K562 (cell line): Measurements from ENCODE around the gene SLIT1. TPM values are rescaled to one million over a fixed set of nuclear protein-coding genes. Genes with fewer than 3 reads are reported as not detected.

Experiments used
- ATAC-seq: fragments of 200-7000 bp; cut with Tn5 transposase; 3 replicates; pipeline ENCODE4 v1.9.1; 2020; ENCODE audit warnings: moderate library complexity
- BruUV-seq: library from RNA; stranded (reverse); fragments of 400-500 nt; replicated peaks from 2 replicates; lab custom pipeline; 2021; lab: Mats Ljungman, UMichigan
- CTCF ChIA-PET: fragments of 300-600 bp; formaldehyde crosslinking; extraction: SDS; loops from one replicate; lab custom pipeline; 2021; ENCODE audit warnings: low intra/inter-chr PET ratio; lab: Yijun Ruan, JAX
- POLR2A ChIA-PET: fragments of 300-600, 350-650 bp; sonication (Branson Sonifier 250); formaldehyde crosslinking; extraction: SDS; loops from one replicate; lab custom pipeline; 2021; ENCODE audit warnings: antibody characterized with exemption, inconsistent platforms; lab: Yijun Ruan, JAX
- DNase-seq, 4 experiments: peaks; one replicate each; pipeline versions ENCODE4 v3.0.0 to v3.0.0-alpha.2; 2011 to 2018; ENCODE audit warnings: low spot score in 3 of 4, mixed read lengths in 3 of 4; ENCODE audit errors: extremely low read depth in 1 of 4
- FAIRE-seq: peaks from 2 replicates; lab custom pipeline; 2011; peaks lifted over from hg19 to GRCh38; lab: Jason Lieb, UNC
- H2AFZ ChIP-seq: 2 replicates; pipeline ENCODE4 v1.6.0; 2011; ENCODE audit warnings: low read depth, low read length, control low read depth, inconsistent platforms
- H3K27ac ChIP-seq: fragments of 200-600 bp; 3 replicates; pipeline ENCODE4 v1.8.0; 2011; ENCODE audit warnings: low read depth, mild to moderate bottlenecking, control low read depth, inconsistent platforms, low read length, moderate library complexity, mixed read lengths; ENCODE audit errors: extremely low read depth
- H3K27me3 ChIP-seq, 2 experiments: fragments of 300-600 bp in 1 of 2; 2 replicates in 1 of 2; 3 replicates in 1 of 2; pipeline versions ENCODE4 v1.6.0 to v1.8.0; 2011; ENCODE audit warnings: inconsistent platforms in 2 of 2, low read length in 2 of 2, mild to moderate bottlenecking in 1 of 2, mixed read lengths in 1 of 2, moderate library complexity in 1 of 2; ENCODE audit not compliant: control insufficient read depth in 2 of 2, insufficient read depth in 2 of 2
- H3K36me3 ChIP-seq: fragments of 300-600 bp; 3 replicates; pipeline ENCODE4 v1.8.0; 2011; ENCODE audit warnings: mild to moderate bottlenecking, low read length, inconsistent platforms; ENCODE audit not compliant: control insufficient read depth, insufficient read depth
- H3K4me1 ChIP-seq, 2 experiments: fragments of 200-600 bp in 1 of 2; replicated peaks in 1 of 2; 2 replicates in 1 of 2; 3 replicates in 1 of 2; pipeline versions ENCODE4 v1.5.1 to v1.8.0; 2011; ENCODE audit warnings: inconsistent platforms in 2 of 2, low read length in 2 of 2, mild to moderate bottlenecking in 1 of 2, mixed read lengths in 1 of 2, moderate library complexity in 1 of 2; ENCODE audit not compliant: control insufficient read depth in 2 of 2, insufficient read depth in 2 of 2
- H3K4me2 ChIP-seq: 2 replicates; pipeline ENCODE4 v1.6.1; 2011; ENCODE audit warnings: low read length, control low read depth, inconsistent platforms, mixed read lengths; ENCODE audit not compliant: insufficient read depth
- H3K4me3 ChIP-seq: fragments of 200-600 bp; sonication (generic), shearing (Covaris generic); 2 replicates; pipeline ENCODE4 v1.5.1; 2016; ENCODE audit warnings: control low read depth, inconsistent platforms
- H3K79me2 ChIP-seq: fragments of 200-600 bp; 3 replicates; pipeline ENCODE4 v1.8.0; 2011; ENCODE audit warnings: low read length, inconsistent platforms; ENCODE audit not compliant: control insufficient read depth, insufficient read depth
- H3K9ac ChIP-seq, 2 experiments: 2 replicates each; pipeline versions ENCODE4 v1.6.0 to v1.6.1; 2011; ENCODE audit warnings: low read depth in 2 of 2, low read length in 2 of 2, control low read depth in 1 of 2, inconsistent platforms in 1 of 2, mild to moderate bottlenecking in 1 of 2, mixed read lengths in 1 of 2; ENCODE audit not compliant: insufficient read depth in 1 of 2
- H3K9me1 ChIP-seq: one replicate; pipeline ENCODE4 v1.6.0; 2011; ENCODE audit warnings: inconsistent platforms, mild to moderate bottlenecking, low read length, moderate library complexity; ENCODE audit not compliant: control insufficient read depth, insufficient read depth
- H3K9me3 ChIP-seq: replicated peaks from 2 replicates; pipeline ENCODE4 v1.5.1; 2011; ENCODE audit warnings: low read depth, low read length, inconsistent platforms; ENCODE audit not compliant: control insufficient read depth, insufficient read depth
- H4K20me1 ChIP-seq: replicated peaks from 2 replicates; pipeline ENCODE4 v1.6.1; 2011; ENCODE audit warnings: low read length, inconsistent platforms, mixed read lengths; ENCODE audit not compliant: control insufficient read depth, insufficient read depth
- FOXJ2 ChIP-seq: fragments of 200-800 bp; sonication (Bioruptor generic); IDR thresholded peaks from 2 replicates; pipeline ENCODE4 v1.6.1; 2016; ENCODE audit warnings: missing genetic modification characterization, missing compliant biosample characterization
- GABPA ChIP-seq: fragments of 200-800 bp; sonication (Bioruptor generic); conservative IDR thresholded peaks from 2 replicates; pipeline ENCODE4 v1.6.1; 2016; ENCODE audit warnings: low read depth, missing genetic modification characterization, missing compliant biosample characterization
- MEIS2 ChIP-seq: fragments of 450-650 bp; IDR thresholded peaks from 2 replicates; pipeline ENCODE4 v1.6.1; 2014; ENCODE audit warnings: mild to moderate bottlenecking; ENCODE audit not compliant: partially characterized antibody
- WGBS: fragments of 100-300 bp; shearing (Covaris generic); methylation state at CpG from one replicate; pipeline ENCODE4 v1.1.6; 2016; ENCODE audit warnings: low coverage, mixed read lengths; ENCODE audit not compliant: insufficient coverage; ENCODE audit errors: missing lambda C conversion rate; 5-methylcytosine and 5-hydroxymethylcytosine counted together
- in situ Hi-C: fragments of 300-500 bp; cut with MboI; formaldehyde crosslinking; loops from 4 replicates; pipeline ENCODE4 v1.15.0; 2018; ENCODE audit warnings: inconsistent platforms, mixed read lengths
- intact Hi-C: fragments of 100-400 bp; cut with micrococcal nuclease; formaldehyde crosslinking; loops from 2 replicates; pipeline ENCODE4 v1.14.2; 2022
- polyA plus RNA-seq, 8 experiments: library from polyadenylated mRNA; depleted of rRNA in 4 of 8; stranded (reverse) in 5 of 8; unstranded in 3 of 8; fragments of >200 nt; fragmentation: Nextera tagmentation in 2 of 8; fragmentation: Illumina TruSeq in 1 of 8; extraction: Ambion mirVana in 2 of 8; extraction: Trizol in 1 of 8; gene quantifications; 2 replicates each; pipeline versions ENCODE4 v1.2.1 to v1.2.3, GENCODE V29; 2011 to 2014; ENCODE audit warnings: inconsistent platforms in 1 of 8, missing spikeins in 1 of 8
- total RNA-seq, 7 experiments: library from RNA; depleted of rRNA in 6 of 7; stranded (reverse); fragments of >200 nt in 6 of 7; fragmentation: Illumina TruSeq in 2 of 7; extraction: Trizol in 2 of 7; gene quantifications; 2 replicates each; pipeline versions ENCODE4 v1.2.1 to v1.2.3, GENCODE V29; 2011 to 2021; ENCODE audit warnings: low replicate concordance in 1 of 7
- TF ChIP-seq, protein P1 (sequence below): fragments of 250-450 bp; sonication (Bioruptor Pico); IDR thresholded peaks from 2 replicates; pipeline ENCODE4 v1.6.1; 2021; ENCODE audit warnings: mild to moderate bottlenecking
- TF ChIP-seq, protein P2 (sequence below): fragments of 450-650 bp; IDR thresholded peaks from 2 replicates; pipeline ENCODE4 v1.7.1; 2018; ENCODE audit warnings: mild to moderate bottlenecking, low read depth; ENCODE audit not compliant: partially characterized antibody

The SLIT1 gene
- total and polyA plus RNA-seq, 9 of the 15 experiments (the other 6 are each of a cell fraction or from before 2014, with no cell fraction given) = 0.01 to 0.11 (median 0.04) TPM; not detected in 3

DNA sequence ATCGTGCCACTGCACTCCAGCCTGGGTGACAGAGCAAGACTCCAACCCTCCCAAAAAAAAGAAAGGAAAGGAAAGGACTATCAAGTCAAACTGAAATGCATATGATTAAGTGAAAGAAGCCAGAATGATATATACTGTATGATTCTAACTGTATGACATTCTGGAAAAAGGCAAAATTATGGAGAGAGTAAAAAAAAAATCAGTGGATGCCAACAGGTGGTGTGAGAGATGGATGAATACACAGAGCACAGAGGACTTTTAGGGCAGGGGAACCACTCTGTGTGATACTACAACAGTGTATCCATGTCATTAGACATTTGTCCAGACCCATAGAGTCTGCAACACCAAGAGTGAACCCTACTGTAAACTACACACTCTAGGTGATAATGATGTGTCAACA lies 99.2 kb downstream of the SLIT1 start:
- no peak for DNase-seq
- Histone ChIP-seq H4K20me1 (peaks cover under 1% of the 10 kb centered on the region; the same call in 1 of the 2 replicates), H3K27ac (no peak overlapping the region), H3K27me3 (peaks cover under 1 to 23% of the 10 kb centered on the region in 2 experiments; a peak in 3 of 5 replicates), H3K4me3 (no peak overlapping the region), H3K4me2 (no peak overlapping the region), H3K9me3 (no peaks in the 10 kb centered on the region), H3K9ac (no peak overlapping the region), H3K36me3 (no peaks in the 10 kb centered on the region), H3K9me1 (no peaks in the 10 kb centered on the region), H2AFZ (no peak overlapping the region), H3K79me2 (no peaks in the 10 kb centered on the region), H3K4me1 (no peaks in the 10 kb centered on the region)
- intact Hi-C loops = no loop called here
- TF ChIP-seq, protein P1, sequence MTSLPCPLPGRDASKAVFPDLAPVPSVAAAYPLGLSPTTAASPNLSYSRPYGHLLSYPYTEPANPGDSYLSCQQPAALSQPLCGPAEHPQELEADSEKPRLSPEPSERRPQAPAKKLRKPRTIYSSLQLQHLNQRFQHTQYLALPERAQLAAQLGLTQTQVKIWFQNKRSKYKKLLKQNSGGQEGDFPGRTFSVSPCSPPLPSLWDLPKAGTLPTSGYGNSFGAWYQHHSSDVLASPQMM (CRISPR knock-in tag) = no peak
- TF ChIP-seq FOXJ2 (tag) (no peak), MEIS2 (no peak), GABPA (tag) (no peak)
- TF ChIP-seq, protein P2, sequence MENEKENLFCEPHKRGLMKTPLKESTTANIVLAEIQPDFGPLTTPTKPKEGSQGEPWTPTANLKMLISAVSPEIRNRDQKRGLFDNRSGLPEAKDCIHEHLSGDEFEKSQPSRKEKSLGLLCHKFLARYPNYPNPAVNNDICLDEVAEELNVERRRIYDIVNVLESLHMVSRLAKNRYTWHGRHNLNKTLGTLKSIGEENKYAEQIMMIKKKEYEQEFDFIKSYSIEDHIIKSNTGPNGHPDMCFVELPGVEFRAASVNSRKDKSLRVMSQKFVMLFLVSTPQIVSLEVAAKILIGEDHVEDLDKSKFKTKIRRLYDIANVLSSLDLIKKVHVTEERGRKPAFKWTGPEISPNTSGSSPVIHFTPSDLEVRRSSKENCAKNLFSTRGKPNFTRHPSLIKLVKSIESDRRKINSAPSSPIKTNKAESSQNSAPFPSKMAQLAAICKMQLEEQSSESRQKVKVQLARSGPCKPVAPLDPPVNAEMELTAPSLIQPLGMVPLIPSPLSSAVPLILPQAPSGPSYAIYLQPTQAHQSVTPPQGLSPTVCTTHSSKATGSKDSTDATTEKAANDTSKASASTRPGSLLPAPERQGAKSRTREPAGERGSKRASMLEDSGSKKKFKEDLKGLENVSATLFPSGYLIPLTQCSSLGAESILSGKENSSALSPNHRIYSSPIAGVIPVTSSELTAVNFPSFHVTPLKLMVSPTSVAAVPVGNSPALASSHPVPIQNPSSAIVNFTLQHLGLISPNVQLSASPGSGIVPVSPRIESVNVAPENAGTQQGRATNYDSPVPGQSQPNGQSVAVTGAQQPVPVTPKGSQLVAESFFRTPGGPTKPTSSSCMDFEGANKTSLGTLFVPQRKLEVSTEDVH = no peak
- BruUV-seq = no TSS peak
- CTCF ChIA-PET = no interaction called here
- POLR2A ChIA-PET = no interaction called here
- no peak for FAIRE-seq
- WGBS = no CpG with 5 or more reads among the region's 1 CpG
- no peak for ATAC-seq
- in situ Hi-C loops = no loop called here
